Right ventricle myocardium inferior (tissue), 1 donor: ENCODE measurements around the gene TSPAN5. TPM values are rescaled to one million over a fixed set of nuclear protein-coding genes. Genes with fewer than 3 reads are reported as not detected.

ENCODE experiments used
- ATAC-seq: fragments of 200-7000 bp; cut with Tn5 transposase; one replicate; pipeline ENCODE4 v1.9.1; 2020; ENCODE audit warnings: mild to moderate bottlenecking, moderate library complexity
- DNase-seq: peaks from one replicate; pipeline ENCODE4 v3.0.0; 2021; ENCODE audit errors: missing footprints
- intact Hi-C: fragments of 100-400 bp; cut with DNase I; formaldehyde crosslinking; loops from one replicate; pipeline ENCODE4 v1.11.0; 2022
- total RNA-seq: library from RNA; stranded (reverse); fragmentation: NEBNext Ultra II Directional; extraction: Animal tissue kit (Norgen Biotek cat#: 25700); gene quantifications from one replicate; pipeline ENCODE4 v1.2.1, GENCODE V29; 2021
- donor health status: DM: no; HTN: yes; CAD: no; lungs with severe emphysema.

TSPAN5 gene
- total RNA-seq, 1 donor from 2014 or later, result 2.1 TPM

DNA sequence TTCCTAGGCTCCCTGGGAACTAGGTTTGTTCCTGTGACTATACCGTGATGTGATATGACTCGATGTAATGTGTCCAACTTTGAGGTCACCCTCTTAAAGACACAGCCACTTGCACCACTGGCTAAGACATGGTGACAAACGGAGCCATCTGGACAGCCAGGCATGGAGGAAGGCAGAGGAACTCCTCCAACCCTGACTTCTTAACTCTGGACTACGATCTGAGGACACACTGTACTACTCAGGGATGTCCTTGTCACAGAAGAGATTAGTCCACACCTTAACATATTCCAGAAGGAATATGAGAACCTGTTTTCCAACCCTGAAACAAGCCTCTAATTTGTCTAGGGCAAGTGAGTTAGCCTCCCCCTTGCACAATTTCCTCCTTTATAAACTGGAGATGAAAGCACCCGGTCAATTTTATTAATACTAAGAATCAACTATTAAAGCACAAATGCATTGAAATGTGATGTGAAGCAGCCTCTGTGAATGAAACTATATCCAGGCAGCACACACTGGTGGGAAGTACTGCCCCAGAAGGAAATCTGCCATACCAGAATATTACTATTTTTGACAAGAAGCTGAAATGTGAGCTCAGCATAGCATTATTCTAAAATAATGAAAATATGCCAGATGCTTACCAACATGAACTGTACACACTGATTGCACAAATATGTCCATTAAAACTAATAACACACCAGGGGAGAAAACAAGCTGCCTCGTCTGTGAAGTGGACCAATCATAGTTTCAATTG lies 47.3 kb downstream of the TSPAN5 start:
- intact Hi-C loops, result no loop called here
- ATAC-seq (peak; percentile 37), DNase-seq (no peak)

DNA sequence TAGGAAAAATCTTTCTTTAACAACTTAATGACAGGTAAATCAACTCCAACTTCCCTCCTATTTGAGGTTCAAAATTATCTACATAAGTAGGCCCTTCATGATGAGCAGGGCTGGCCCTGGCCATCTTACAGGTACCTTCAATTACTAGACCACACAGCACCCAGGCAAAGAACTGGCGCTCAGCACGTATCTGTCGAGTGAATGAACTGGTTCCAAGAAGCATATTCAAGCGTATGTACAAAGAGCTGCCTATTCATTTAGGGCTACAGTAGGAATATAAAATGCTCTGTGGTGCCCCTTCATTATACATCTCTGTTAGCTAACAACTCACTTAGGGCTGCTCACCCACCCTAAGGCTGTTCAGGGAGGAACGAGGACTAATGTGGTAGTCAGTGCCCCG lies 48.0 kb downstream of the TSPAN5 start:
- no peak for DNase-seq
- no peak for ATAC-seq
- intact Hi-C loops, result no loop called here

DNA sequence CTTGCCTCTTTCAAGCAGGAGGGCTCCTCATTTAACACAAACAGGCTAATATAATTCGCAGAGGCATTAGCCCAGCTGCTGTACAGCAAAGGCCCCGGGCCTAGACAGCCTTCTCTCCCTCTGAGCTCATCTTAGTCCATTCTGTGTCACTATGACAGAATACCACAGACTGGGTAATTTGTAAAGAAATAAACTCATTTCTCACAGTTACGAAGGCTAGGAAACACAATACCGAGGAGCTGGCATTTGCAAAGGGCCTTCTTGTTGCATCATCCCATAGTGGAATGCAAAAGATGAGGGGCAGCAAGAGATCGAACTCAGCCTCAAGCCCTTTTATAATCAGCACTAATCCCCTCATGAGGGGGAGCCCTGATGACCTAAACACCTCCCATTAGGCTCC lies 48.5 kb downstream of the TSPAN5 start:
- intact Hi-C loops, result no loop called here
- DNase-seq, result no peak
- no peak for ATAC-seq

DNA sequence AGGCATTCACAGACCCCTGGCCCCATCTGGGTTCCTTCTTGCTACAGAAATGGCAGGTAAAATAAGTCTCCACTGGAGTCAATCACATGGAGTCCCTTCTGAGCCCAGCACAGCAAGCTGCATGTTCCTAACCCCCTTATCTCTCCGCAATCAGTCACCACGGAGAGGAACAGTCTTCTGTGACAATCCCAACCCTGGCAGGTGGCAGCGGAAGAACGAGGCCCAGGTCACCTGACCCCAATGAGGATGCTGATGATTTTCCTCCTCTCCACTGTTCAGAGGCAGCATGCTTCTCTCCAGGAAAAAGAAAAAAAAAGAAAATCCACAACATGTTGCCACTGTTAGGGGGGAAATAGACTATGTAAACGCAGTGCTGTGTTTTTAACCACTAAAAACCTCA lies 50.1 kb downstream of the TSPAN5 start:
- intact Hi-C loops, result no loop called here
- ATAC-seq (no peak), DNase-seq (no peak)

DNA sequence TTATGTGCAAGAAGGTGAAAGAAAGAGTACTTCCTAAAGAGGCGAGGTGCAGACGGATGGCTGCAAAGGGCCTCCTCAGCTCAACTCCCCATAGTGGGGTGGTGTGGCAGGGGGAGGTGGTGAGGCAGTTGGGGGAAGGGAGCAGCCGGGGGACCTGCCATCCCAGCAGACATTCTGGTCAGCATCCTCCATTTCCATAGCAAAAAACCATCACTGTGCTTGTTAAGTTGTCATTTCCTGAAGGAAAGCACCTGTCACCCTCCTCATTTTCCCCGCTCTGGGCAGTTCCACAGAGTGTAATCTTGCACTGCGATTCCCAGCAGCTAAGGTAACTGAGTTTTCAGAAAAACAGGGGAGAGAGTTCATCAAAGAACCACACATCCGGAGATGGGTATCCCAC lies 51.5 kb downstream of the TSPAN5 start:
- intact Hi-C loops, result no loop called here
- ATAC-seq (no peak), DNase-seq (no peak)

DNA sequence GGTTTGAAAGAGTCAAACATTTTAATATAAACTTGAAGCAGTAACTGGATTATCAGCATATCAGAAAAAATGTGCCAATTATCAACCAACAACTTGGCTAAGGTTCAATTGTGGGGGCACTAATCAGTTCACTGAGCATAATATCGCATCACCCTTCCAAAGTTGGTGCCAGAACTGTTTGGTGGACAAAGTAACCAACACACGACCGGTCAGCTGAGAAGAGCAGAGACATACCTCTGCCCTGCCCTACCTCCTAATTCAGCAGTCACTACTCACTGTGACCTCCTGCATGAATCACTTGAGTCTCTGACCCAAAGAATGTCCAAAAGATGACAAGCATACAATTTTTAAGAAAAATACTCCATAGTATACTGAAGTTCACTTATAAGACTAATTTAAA lies 53.2 kb downstream of the TSPAN5 start:
- no peak for ATAC-seq
- intact Hi-C loops, result no loop called here
- no peak for DNase-seq

DNA sequence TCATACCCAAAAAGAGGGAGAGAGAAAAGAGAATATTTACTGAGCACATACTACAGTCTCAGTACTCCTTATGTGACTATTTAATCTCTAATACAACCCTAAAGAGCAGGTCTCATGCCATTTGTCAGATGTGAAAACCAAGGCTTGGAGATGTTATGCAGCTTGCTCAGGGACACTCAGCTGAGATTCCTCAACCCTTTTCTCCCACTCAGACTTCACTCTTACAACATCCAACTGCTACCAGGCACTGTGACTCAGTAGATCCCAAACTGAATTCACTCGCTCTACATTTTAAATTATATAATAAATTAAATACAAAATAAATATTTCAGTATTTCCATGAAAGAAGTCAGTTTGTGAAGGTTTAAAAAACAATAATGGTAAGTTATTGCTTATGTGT lies 53.7 kb downstream of the TSPAN5 start:
- no peak for ATAC-seq
- DNase-seq, result no peak
- intact Hi-C loops, result no loop called here

DNA sequence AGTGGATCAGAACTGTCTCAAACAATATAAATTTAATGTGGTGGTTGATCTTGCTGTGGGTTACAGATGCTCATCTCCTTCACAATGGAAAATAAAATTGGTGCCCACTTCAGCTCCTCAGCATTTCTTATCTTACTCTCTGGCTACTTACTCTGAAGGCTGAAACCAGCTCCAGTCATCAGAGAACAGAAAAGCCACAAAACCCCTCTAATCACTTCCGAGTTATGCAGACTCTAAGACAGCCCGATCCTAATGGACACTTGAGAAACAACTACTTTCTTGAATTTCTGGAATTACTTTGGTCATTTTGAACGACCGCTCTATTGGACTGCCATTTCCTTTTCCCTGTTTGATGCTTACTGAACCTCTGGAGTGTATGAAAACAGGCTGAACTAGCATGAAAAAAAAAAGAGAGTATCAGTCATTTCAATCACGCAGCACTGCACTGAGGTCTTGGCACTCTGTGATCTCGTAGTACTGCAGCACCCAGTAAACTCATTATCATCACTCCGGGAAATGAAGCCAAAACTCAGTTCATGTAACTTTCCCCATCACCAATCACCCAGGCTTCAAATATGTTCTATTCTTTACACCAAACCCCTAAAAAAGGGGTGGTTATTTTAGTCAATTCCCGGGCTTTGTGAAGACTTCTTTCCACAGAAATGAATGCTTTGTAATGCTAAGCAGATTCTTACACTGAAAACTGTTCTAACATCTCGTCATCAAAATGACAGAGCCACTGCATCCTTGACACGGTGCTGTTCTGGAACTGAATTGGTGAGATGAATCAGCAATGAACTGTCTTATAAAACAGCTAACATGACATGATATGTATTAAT lies 54.5 kb downstream of the TSPAN5 start:
- DNase-seq, result no peak
- intact Hi-C loops, result no loop called here
- no peak for ATAC-seq

DNA sequence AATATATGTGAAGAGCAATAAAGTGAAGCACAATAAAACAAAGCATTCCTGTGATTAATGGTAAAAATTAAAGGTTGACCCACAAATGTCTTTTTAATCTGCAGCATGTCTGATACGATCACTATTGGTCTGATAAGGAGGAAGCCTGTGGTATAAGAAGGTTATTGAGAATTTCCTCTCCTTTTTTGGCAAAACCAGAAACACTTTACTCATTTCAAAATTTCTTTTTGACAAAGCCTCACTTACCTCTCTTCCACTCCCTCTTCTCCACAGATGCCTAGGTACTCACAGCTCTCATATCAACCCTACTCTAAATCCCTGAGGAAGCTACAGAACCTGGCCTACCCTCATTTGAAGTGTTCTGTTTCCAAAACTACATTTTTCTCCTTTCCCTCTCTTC lies 56.1 kb downstream of the TSPAN5 start:
- DNase-seq (no peak), ATAC-seq (no peak)
- intact Hi-C loops, result no loop called here

DNA sequence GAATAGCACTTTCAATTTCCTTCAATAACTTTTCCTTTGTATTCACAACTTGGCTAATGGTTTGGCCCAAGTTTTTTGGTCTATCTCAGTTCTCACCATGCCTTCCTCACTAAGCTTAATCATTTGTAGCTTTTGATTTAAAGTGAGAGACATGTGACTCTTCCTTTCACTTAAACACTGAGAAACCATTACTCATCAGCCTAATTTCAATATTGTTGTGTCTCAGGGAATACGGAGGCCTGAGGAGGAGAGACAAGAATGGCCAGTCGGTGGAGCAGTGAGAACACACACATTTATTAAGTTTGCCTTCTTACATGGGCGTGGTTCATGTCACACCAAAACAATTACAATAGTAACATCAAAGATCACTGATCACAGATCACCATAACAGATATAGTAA lies 56.7 kb downstream of the TSPAN5 start:
- ATAC-seq, result no peak
- DNase-seq, result no peak
- intact Hi-C loops, result no loop called here

DNA sequence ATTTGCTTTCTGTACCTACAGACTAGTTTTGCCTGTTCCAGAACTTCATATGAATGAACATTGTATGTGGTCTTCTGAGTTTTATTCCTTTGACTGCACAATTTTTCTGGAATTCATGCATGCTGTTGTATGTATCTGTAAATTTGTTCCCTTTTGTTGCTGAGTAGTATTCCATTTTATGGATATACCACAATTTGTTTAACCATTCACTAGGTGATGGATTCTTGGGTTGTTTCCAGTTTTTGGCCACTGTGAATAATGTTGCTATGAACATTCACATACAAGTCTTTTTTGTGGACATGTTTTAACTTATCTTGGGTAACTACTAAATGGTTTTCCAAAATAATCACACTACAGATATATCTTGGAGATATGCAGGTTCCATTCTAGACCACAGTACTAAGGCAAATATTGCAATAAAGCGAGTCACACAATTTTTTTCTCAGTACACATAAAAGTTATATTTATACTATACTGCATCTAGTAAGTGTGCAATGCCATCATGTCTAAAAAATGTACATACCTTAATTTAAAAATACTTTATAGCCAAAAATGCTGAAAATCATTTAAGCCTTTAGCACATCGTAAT lies 58.7 kb downstream of the TSPAN5 start:
- ATAC-seq (no peak), DNase-seq (no peak)
- intact Hi-C loops, result no loop called here

DNA sequence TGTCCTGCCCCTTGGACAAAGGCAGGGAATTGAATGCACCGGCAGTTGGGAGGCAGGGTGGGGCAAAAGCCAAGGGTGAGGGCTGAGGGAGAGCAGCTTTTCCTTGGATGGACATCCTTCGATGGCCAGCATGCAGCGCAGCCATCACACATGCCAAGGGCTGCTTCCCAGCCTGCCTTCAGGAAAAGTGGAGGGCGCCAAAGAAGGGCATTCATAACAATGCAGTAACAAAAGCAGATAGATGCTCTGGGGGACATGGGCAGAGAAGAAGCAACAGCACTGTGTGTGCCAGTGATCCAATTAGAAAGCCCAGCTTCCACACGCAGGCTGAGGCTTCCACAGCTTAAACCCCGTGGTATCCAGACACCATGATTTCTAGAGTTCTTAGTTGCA lies 71.5 kb downstream of the TSPAN5 start:
- no peak for DNase-seq
- no peak for ATAC-seq
- intact Hi-C loops, result no loop called here

DNA sequence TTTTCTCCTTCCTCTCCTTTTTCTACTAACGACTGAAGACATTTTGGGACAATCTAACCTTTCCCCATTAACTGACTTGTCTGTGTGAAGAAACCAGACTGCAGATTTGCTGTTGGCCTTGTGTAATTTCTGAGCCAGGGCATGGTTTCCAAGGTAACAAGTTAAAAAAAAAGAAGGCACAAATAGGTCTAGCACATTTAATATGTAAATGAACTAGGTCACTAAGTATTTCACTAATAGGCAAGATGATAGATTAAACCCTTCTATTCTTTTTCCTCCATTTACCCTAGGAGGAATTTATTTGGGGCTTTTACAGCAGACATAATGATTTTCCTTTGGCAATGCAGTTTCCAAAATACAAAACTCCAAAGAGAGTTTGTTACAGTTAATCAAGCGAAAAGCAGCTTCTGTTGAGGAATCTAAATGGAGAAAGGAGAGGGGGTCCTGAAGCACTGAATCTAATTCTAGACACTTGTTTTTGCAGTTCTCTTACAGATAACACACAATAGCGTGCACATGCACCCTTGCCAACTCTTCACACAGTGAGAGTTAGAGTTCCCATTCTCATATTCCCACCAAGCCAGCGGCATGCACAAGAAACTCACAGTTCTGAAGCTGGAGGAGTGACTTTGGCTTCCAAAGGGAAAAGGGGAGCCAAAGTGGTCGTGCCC lies 72.0 kb downstream of the TSPAN5 start:
- ATAC-seq, result no peak
- intact Hi-C loops, result no loop called here
- no peak for DNase-seq

DNA sequence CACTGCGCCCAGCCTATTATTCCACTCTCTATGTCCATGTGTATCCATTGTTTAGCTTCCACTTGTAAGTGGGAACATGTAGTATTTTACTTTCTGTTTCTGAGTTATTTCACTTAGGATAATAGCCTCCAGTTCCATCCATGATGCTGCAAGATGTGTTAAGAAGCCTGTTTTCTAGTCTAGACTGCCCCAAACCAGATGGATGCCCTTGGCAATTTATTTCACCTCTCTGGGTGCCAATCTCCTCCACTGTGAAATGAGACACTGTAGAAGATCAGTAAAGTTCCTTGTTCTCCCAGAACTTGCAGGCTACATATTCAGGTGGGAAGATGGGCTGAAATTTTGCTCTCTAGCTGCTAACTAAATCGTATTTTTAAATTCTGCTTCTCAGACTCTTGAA lies 72.8 kb downstream of the TSPAN5 start:
- intact Hi-C loops, result no loop called here
- DNase-seq, result no peak
- ATAC-seq, result no peak

DNA sequence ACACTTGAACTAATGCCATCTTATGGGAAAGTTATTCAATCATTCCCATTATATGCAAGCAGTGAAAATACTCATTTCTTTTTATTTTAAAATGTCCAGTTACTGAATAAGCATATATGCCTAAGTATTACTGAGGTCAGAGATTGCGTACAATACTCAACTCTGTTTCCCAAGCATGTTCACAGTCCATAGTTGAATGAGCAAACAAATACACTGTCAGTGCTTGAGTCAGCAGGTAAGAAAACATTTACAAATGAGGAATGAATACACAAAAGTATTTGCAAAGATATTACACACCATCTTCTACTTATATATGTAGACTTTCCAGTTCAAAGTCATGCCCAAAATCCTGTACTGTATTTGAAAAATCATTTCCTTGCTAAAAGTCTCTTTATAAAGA lies 74.1 kb downstream of the TSPAN5 start:
- no peak for ATAC-seq
- DNase-seq, result no peak
- intact Hi-C loops, result no loop called here

DNA sequence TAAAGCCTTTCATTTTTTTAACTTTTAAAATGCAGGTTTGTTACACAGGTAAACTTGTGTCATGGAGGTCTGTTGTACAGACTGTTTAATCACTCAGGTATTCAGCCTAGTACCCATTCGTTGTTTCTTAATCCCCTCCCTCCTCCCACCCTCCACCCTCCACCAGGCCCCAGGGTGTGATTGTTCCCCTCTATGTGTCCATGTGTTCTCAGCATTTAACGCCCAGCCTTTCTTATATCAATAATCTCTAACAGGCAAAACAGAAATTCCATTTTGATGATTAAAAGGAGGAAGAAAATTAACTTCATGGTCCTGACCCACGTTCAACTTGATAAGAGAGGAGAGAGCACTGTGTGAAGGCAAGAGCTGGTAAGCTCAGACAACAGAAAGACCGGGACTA lies 75.1 kb downstream of the TSPAN5 start:
- intact Hi-C loops, result no loop called here
- no peak for ATAC-seq
- no peak for DNase-seq

DNA sequence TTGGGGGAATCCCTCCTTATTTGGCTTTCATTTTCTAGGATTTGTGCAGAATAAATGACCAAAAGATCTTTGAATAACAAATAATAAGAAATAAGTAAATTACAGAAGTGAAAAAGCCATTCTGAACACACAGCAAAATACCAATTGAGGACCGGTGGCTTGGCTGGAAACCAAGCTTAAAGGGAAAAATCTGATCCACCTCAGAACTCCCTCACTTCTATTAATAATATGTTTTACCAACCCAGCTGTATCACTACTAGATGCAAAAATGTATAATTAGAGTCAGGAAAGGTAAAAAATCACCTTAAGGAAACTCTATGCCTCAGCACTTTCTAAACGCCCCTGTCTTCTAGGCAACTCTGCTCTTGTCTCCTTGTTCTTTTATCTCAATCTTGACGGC lies 77.3 kb downstream of the TSPAN5 start:
- no peak for ATAC-seq
- no peak for DNase-seq

DNA sequence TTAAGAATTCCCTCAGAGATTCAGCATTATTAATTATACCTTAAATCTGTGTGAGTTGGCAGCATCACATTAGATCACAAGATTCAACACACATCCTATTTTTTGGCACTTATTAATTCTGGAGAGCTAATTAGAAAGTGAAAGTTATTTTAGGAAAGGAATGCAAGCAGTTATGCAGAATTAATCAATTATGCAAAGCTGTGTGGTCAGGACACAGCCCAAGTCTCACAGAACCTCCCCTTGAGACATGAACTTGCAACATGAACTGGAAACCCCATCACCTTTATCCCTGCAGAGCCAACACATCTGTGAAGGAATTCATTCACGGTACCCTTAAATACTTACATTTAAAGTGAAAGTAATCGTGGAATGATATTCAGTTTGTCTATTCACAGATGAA lies 80.5 kb downstream of the TSPAN5 start:
- intact Hi-C loops, result no loop called here
- ATAC-seq (no peak), DNase-seq (no peak)

More for the DNA sequence above, 77.3 kb downstream of the TSPAN5 start:
- intact Hi-C loops, result no loop called here

DNA sequence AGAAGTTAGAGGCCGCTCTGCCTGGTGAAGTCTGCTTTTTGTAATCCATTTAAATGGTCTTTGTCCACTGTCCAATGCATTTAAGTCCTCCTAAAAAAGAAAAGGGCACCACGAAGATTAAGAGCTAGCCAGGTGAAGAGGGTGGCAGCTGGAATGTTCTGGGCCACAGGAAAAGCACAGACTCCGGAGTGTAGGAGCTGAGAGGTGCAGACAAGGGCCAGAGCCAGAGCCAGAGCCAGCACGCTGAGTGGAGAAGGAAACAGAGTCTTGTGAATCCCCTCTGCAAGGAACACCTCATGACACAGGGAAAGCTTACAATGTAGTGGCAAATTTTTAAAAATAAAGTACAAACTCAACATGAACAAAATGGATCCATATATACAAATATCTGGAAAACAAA lies 83.6 kb downstream of the TSPAN5 start:
- ATAC-seq (no peak), DNase-seq (no peak)
- intact Hi-C loops, result no loop called here

DNA sequence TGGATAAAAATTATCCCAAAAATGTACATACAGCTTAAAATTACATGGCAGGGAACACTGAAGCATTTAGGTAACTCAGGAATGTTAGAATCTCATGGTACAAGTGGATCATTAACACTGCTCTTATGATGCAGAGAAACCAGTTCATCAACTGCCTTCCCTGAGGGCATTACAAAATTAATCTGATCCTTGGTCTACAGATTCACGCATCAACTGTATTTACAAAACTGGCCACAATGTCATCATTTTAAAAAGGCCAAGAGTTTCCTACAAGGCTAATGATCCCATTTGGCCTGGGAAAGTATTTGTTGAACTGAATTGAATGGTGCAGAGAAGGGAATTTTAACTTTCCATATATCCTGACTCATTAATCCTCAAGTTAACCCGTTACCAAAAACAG lies 84.6 kb downstream of the TSPAN5 start:
- ATAC-seq, result no peak

More for the DNA sequence above, 84.6 kb downstream of the TSPAN5 start:
- DNase-seq, result no peak
- intact Hi-C loops, result no loop called here
